Natural killer cell (primary cell): ENCODE measurements around the gene GPC5. TPM values are rescaled to one million over a fixed set of nuclear protein-coding genes. Genes with fewer than 3 reads are reported as not detected.

ENCODE experiments used
- ATAC-seq, 3 donors: fragments of 150-1000 bp in 2 of 3; fragments of 200-7000 bp in 1 of 3; cut with Tn5 transposase; 1 replicate in 1 of 3; 2 replicates in 2 of 3; pipeline ENCODE4 v1.10.0; 2021; ENCODE audit warnings: mild to moderate bottlenecking in 2 of 3, moderate library complexity in 2 of 3
- DNase-seq, 2 donors: peaks; one replicate each; pipeline versions ENCODE4 v3.0.0 to v3.0.0-alpha.2; 2013 to 2021; ENCODE audit warnings: mixed read lengths in 1 of 2
- H3K27ac ChIP-seq: one replicate; pipeline ENCODE4 v1.5.1; 2013; ENCODE audit warnings: mild to moderate bottlenecking, low read length
- H3K27me3 ChIP-seq: one replicate; pipeline ENCODE4 v1.6.1; 2013; ENCODE audit warnings: low read length; ENCODE audit not compliant: control insufficient read depth, insufficient read depth
- H3K36me3 ChIP-seq: one replicate; pipeline ENCODE4 v1.6.1; 2013; ENCODE audit warnings: low read length; ENCODE audit not compliant: control insufficient read depth, insufficient read depth
- H3K4me1 ChIP-seq: one replicate; pipeline ENCODE4 v1.6.1; 2013; ENCODE audit warnings: low read length; ENCODE audit not compliant: control insufficient read depth, insufficient read depth
- H3K4me3 ChIP-seq: one replicate; pipeline ENCODE4 v1.5.1; 2013; ENCODE audit warnings: low read length
- H3K9me3 ChIP-seq: one replicate; pipeline ENCODE4 v1.6.1; 2013; ENCODE audit warnings: low read length; ENCODE audit not compliant: control insufficient read depth, insufficient read depth
- H3K27ac Mint-ChIP-seq, 2 donors: one replicate each; pipeline ENCODE4 v1.8.0; 2022; ENCODE audit warnings: mild to moderate bottlenecking in 2 of 2, mixed read lengths in 2 of 2, moderate library complexity in 1 of 2
- H3K27me3 Mint-ChIP-seq, 2 donors: one replicate each; pipeline ENCODE4 v1.8.0; 2022; ENCODE audit warnings: low read depth in 2 of 2, mixed read lengths in 2 of 2
- H3K36me3 Mint-ChIP-seq: one replicate; pipeline ENCODE4 v1.8.0; 2022; ENCODE audit warnings: mixed read lengths
- H3K4me1 Mint-ChIP-seq, 2 donors: one replicate each; pipeline ENCODE4 v1.8.0; 2022; ENCODE audit warnings: mixed read lengths in 2 of 2
- H3K4me3 Mint-ChIP-seq: one replicate; pipeline ENCODE4 v1.8.0; 2022; ENCODE audit warnings: mild to moderate bottlenecking, moderate library complexity, mixed read lengths
- H3K9me3 Mint-ChIP-seq, 2 donors: one replicate each; pipeline ENCODE4 v1.8.0; 2022; ENCODE audit warnings: mixed read lengths in 2 of 2
- WGBS: methylation state at CpG from one replicate; pipeline ENCODE4 v1.1.7; 2013; ENCODE audit warnings: missing lambda C conversion rate; ENCODE audit not compliant: insufficient coverage; 5-methylcytosine and 5-hydroxymethylcytosine counted together
- intact Hi-C: fragments of 100-400 bp; cut with micrococcal nuclease; formaldehyde crosslinking; loops from one replicate; pipeline ENCODE4 v1.14.2; 2022
- total RNA-seq, 4 donors: library from RNA; stranded (reverse); fragments of 120-200 nt in 1 of 4; gene quantifications; one replicate each; pipeline versions ENCODE4 v1.2.3 to v1.2.4, GENCODE V29; 2013 to 2022
- TF ChIP-seq, protein P1 (sequence below): fragments of 200-600 bp; IDR thresholded peaks from one replicate; pipeline ENCODE4 v1.8.0; 2022; ENCODE audit warnings: antibody characterized with exemption

The GPC5 gene
- total RNA-seq, 3 donors from 2014 or later (not counting 1 experiment from before 2014, with no cell fraction given), result not detected

DNA sequence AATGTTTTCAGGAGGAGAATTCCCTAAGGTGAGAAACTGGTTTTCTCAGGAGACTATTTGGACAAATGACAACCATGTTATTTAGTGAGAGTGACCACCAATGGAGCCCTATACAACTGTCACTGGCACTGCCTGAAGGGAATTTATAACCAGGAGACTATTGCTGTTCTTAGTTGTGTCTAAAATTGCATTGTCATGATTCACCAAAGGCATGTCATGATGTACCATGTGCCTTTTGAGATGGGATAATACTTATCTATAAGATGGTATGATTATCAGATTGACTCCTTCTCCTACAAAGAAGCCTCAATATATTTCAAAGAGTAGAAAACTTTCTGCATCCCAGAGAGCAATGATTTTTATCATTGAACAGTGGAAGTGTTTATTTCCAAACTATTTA is 1088.8 kb downstream of the GPC5 start:
- peaks cover 6 to 12% of the 10 kb centered on the region in 2 donors for H3K9me3 Mint-ChIP-seq
- H3K4me1 Mint-ChIP-seq, result no peaks in the 10 kb centered on the region
- no peak overlapping the region for H3K4me3 Mint-ChIP-seq
- TF ChIP-seq, protein P1, sequence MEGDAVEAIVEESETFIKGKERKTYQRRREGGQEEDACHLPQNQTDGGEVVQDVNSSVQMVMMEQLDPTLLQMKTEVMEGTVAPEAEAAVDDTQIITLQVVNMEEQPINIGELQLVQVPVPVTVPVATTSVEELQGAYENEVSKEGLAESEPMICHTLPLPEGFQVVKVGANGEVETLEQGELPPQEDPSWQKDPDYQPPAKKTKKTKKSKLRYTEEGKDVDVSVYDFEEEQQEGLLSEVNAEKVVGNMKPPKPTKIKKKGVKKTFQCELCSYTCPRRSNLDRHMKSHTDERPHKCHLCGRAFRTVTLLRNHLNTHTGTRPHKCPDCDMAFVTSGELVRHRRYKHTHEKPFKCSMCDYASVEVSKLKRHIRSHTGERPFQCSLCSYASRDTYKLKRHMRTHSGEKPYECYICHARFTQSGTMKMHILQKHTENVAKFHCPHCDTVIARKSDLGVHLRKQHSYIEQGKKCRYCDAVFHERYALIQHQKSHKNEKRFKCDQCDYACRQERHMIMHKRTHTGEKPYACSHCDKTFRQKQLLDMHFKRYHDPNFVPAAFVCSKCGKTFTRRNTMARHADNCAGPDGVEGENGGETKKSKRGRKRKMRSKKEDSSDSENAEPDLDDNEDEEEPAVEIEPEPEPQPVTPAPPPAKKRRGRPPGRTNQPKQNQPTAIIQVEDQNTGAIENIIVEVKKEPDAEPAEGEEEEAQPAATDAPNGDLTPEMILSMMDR, result no peak
- ATAC-seq, result no peak
- intact Hi-C loops, result no loop called here
- no peak for DNase-seq
- no peaks in the 10 kb centered on the region for H3K27me3 ChIP-seq
- no peaks in the 10 kb centered on the region for H3K4me1 ChIP-seq
- peaks cover 8% of the 10 kb centered on the region for H3K36me3 Mint-ChIP-seq
- no peak overlapping the region for H3K27ac ChIP-seq
- H3K4me3 ChIP-seq, result no peak overlapping the region
- no peak overlapping the region for H3K27ac Mint-ChIP-seq
- H3K9me3 ChIP-seq, result peaks cover 2% of the 10 kb centered on the region
- no peaks in the 10 kb centered on the region for H3K27me3 Mint-ChIP-seq
- no peaks in the 10 kb centered on the region for H3K36me3 ChIP-seq

DNA sequence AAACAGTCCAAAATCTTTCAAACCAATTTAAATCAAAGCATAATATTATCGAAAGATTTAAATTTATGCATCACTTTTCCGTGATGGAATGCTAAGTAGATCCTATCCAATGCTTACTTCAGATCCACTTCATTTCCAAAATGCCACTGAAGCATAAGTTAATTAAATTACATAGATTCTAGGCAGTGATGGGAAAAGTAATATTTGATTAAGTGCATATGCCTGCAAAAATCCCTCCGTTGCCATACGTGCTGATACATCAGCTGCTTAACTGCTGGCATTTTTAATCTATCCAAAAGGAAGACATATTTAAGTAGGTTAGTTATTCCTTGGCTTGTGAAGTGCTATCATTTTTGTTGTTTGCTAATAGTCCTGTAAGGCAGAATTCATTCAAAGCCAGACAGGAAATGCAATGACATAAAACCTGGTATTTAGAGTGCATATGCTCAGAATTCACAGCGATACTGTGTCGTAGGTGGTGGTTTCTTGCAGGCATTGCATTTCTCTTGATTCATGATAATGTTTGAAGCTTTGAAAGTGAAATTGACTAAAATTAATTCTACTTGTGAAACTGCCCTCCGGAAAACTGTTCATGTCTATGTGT is 1089.9 kb downstream of the GPC5 start:
- Mint-ChIP-seq H3K4me3 (no peak overlapping the region), H3K27ac (no peak overlapping the region), H3K4me1 (no peaks in the 10 kb centered on the region), H3K36me3 (no peaks in the 10 kb centered on the region), H3K27me3 (no peaks in the 10 kb centered on the region), H3K9me3 (peaks cover 5 to 11% of the 10 kb centered on the region in 2 donors)
- no peaks in the 10 kb centered on the region for H3K27me3 ChIP-seq
- intact Hi-C loops, result no loop called here
- H3K36me3 ChIP-seq, result no peaks in the 10 kb centered on the region
- ATAC-seq (no peak), DNase-seq (no peak)
- H3K4me3 ChIP-seq, result no peak overlapping the region
- H3K27ac ChIP-seq, result no peak overlapping the region
- H3K9me3 ChIP-seq, result peaks cover 2% of the 10 kb centered on the region
- H3K4me1 ChIP-seq, result no peaks in the 10 kb centered on the region
- WGBS, result 90% methylated on average over 5 of the region's 7 CpGs
- TF ChIP-seq, protein P1, result no peak

DNA sequence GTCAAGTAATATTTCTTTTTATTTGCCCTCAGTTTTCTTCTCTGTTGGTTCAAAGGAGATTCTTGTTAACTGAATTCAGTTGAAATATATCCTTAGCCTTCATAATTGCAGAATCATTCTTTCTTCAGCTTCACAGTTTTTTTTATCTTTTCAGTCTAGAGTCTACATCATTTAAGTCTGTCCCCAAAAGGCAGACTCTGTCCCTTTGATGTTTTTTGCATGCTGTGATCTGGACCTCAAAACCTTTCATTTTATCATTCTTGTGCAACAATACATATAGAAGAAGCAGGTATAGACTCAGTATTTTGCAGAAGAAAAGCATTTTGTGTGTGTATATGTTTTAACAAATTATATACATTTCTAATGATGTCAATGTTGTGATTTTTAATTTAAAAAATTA is 1093.4 kb downstream of the GPC5 start:
- Histone ChIP-seq H3K4me1 (no peaks in the 10 kb centered on the region), H3K27me3 (no peaks in the 10 kb centered on the region), H3K9me3 (peaks cover 1% of the 10 kb centered on the region), H3K27ac (no peak overlapping the region), H3K4me3 (no peak overlapping the region), H3K36me3 (no peaks in the 10 kb centered on the region)
- Mint-ChIP-seq H3K9me3 (peaks cover 9 to 16% of the 10 kb centered on the region in 2 donors), H3K27me3 (no peaks in the 10 kb centered on the region), H3K4me3 (no peak overlapping the region), H3K27ac (no peak overlapping the region), H3K36me3 (no peaks in the 10 kb centered on the region), H3K4me1 (no peaks in the 10 kb centered on the region)
- intact Hi-C loops, result no loop called here
- DNase-seq (no peak), ATAC-seq (no peak)
- TF ChIP-seq, protein P1, result no peak

DNA sequence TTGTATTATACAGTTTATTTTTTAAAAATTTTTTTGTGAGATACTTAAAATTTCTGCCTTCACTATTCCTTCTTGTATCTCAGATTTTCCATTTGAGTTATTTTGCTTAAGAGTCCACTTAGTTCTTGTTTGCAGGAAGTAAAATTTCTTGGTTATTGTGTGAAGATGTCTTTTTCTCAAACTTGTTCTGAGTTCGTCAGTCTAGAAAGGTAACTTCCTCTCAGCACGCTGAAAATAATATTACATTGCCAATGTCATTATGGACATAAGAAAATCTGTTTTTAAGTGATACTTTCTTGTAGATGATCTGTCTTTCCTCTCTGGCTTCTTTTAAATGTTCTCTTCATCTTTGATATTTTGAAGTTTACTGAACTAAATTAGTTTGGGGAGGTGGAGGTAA is 1096.5 kb downstream of the GPC5 start:
- no peak overlapping the region for H3K4me3 Mint-ChIP-seq
- DNase-seq (no peak), ATAC-seq (no peak)
- Histone ChIP-seq H3K4me1 (no peaks in the 10 kb centered on the region), H3K27ac (no peak overlapping the region), H3K36me3 (no peaks in the 10 kb centered on the region), H3K27me3 (no peaks in the 10 kb centered on the region), H3K4me3 (no peak overlapping the region), H3K9me3 (peaks cover under 1% of the 10 kb centered on the region)
- no CpG with 5 or more reads among the region's 2 CpGs for WGBS
- no peaks in the 10 kb centered on the region for H3K36me3 Mint-ChIP-seq
- no peak overlapping the region for H3K27ac Mint-ChIP-seq
- intact Hi-C loops, result no loop called here
- H3K27me3 Mint-ChIP-seq, result no peaks in the 10 kb centered on the region
- TF ChIP-seq, protein P1, result no peak
- H3K4me1 Mint-ChIP-seq, result no peaks in the 10 kb centered on the region
- H3K9me3 Mint-ChIP-seq, result peaks cover 7 to 16% of the 10 kb centered on the region in 2 donors
